Caki2 (cell line): ENCODE results near the gene F13A1. TPM values are rescaled to one million over a fixed set of nuclear protein-coding genes. Genes with fewer than 3 reads are reported as not detected.
"Not testable (repeated sequence)": the region's sequence is repeated elsewhere in the genome, so short reads cannot be mapped to it uniquely, and the experiment has no call there.

Experiments
- DNase-seq: peaks from one replicate; pipeline ENCODE4 v3.0.0-alpha.2; 2015; ENCODE audit warnings: low read depth
- in situ Hi-C: cut with HindIII; loops from 2 replicates; pipeline ENCODE4 v1.10.0; 2016; ENCODE audit warnings: low sequenced_read_pairs, low pct_unique_long_range_greater_than_20kb, mixed read lengths
- total RNA-seq: library from RNA; depleted of rRNA; stranded (reverse); fragments of >200 nt; shearing (Covaris generic); gene quantifications from 2 replicates; pipeline ENCODE4 v1.2.3, GENCODE V29; 2014; ENCODE audit warnings: low replicate concordance

Gene F13A1
- total RNA-seq, 1 experiment from 2014 or later, result not detected

GRCh38 chr6:6328451-6328850 lies 8.0 kb upstream of the F13A1 start:
- no peak for DNase-seq
- in situ Hi-C loops, result no loop called here

GRCh38 chr6:6323352-6323751 lies 2.9 kb upstream of the F13A1 start:
- in situ Hi-C loops, result no loop called here
- no peak for DNase-seq

GRCh38 chr6:6320901-6321300 lies 439 bp upstream of the F13A1 start:
- in situ Hi-C loops, result no loop called here
- DNase-seq, result peak; percentile 27

GRCh38 chr6:6317825-6318733 lies 2.4 kb downstream of the F13A1 start:
- in situ Hi-C loops, result no loop called here
- no peak for DNase-seq

GRCh38 chr6:6317386-6317785 lies 3.1 kb downstream of the F13A1 start:
- no peak for DNase-seq
- in situ Hi-C loops, result no loop called here

GRCh38 chr6:6315660-6316059 lies 4.8 kb downstream of the F13A1 start:
- in situ Hi-C loops, result no loop called here
- DNase-seq, result peak; percentile 25

GRCh38 chr6:6314596-6314995 lies 5.9 kb downstream of the F13A1 start:
- no peak for DNase-seq
- in situ Hi-C loops, result no loop called here

GRCh38 chr6:6312901-6313441 lies 7.5 kb downstream of the F13A1 start:
- no peak for DNase-seq
- in situ Hi-C loops, result no loop called here

- in situ Hi-C loops, result no loop called here
- DNase-seq, result no peak
Measured at GRCh38 chr6:6305575-6305974, 14.9 kb downstream of the F13A1 start.

GRCh38 chr6:6300383-6300782 lies 20.1 kb downstream of the F13A1 start:
- in situ Hi-C loops, DNase-seq: not testable (repeated sequence)

- in situ Hi-C loops, result no loop called here
- DNase-seq, result no peak
Measured at GRCh38 chr6:6293317-6293716, 27.1 kb downstream of the F13A1 start.

GRCh38 chr6:6287415-6287814 lies 33.0 kb downstream of the F13A1 start:
- DNase-seq, result no peak
- in situ Hi-C loops, result no loop called here

GRCh38 chr6:6285679-6286078 lies 34.8 kb downstream of the F13A1 start:
- in situ Hi-C loops, result no loop called here
- no peak for DNase-seq

GRCh38 chr6:6284221-6284966 lies 36.1 kb downstream of the F13A1 start:
- DNase-seq, result no peak
- in situ Hi-C loops, result no loop called here

GRCh38 chr6:6283746-6284145 lies 36.7 kb downstream of the F13A1 start:
- no peak for DNase-seq
- in situ Hi-C loops, result no loop called here

GRCh38 chr6:6282716-6283115 lies 37.7 kb downstream of the F13A1 start:
- in situ Hi-C loops, result no loop called here
- DNase-seq, result no peak

GRCh38 chr6:6277413-6277812 lies 43.0 kb downstream of the F13A1 start:
- in situ Hi-C loops, result no loop called here
- peak; percentile 13 for DNase-seq

GRCh38 chr6:6270948-6271535 lies 49.4 kb downstream of the F13A1 start:
- in situ Hi-C loops, result no loop called here
- DNase-seq, result no peak

GRCh38 chr6:6260196-6260722 lies 60.2 kb downstream of the F13A1 start:
- DNase-seq, result no peak
- in situ Hi-C loops, result no loop called here
